Hematopoietic multipotent progenitor cell treated with erythropoietin and hydrocortisone succinate and interleukin-3 and kit ligand, for 15 days (in vitro differentiated cells): ENCODE results near the gene ZNF821.
A peak's percentile ranks its signal among the peaks of the same experiment; 100 is the strongest.
"Not testable (repeated sequence)": the region's sequence is repeated elsewhere in the genome, so short reads cannot be mapped to it uniquely, and the experiment has no call there.

Experiments
- DNase-seq: peaks from one replicate; pipeline ENCODE4 v3.0.0-alpha.2; 2015; ENCODE audit warnings: low spot score

The ZNF821 gene

GRCh38 chr16:71902656-71903365, 18.8 kb upstream of the ZNF821 start:
- no peak for DNase-seq

GRCh38 chr16:71899171-71899570, 15.2 kb upstream of the ZNF821 start:
- DNase-seq: no peak

- no peak for DNase-seq
Measured at GRCh38 chr16:71896764-71897368, 12.9 kb upstream of the ZNF821 start.

GRCh38 chr16:71895679-71896365, 11.8 kb upstream of the ZNF821 start:
- DNase-seq: peak; percentile 38

GRCh38 chr16:71894921-71895678, 11.1 kb upstream of the ZNF821 start, which contains the start of gene IST1:
IST1 (plus strand) TSS chr16:71895531; CDS start chr16:71915641, 20,110 bp downstream.
- peak; percentile 98 for DNase-seq

- DNase-seq: peak; percentile 24
Measured at GRCh38 chr16:71894229-71894920, 10.4 kb upstream of the ZNF821 start.

GRCh38 chr16:71893888-71894228, 9.9 kb upstream of the ZNF821 start:
- no peak for DNase-seq

- DNase-seq: no peak
Measured at GRCh38 chr16:71889147-71889546, 5.2 kb upstream of the ZNF821 start.

GRCh38 chr16:71885261-71885650, 1.3 kb upstream of the ZNF821 start:
- DNase-seq: no peak

- no peak for DNase-seq
Measured at GRCh38 chr16:71883168-71883848, 674 bp downstream of the ZNF821 start.

GRCh38 chr16:71882505-71883167, 1.3 kb downstream of the ZNF821 start:
- DNase-seq: peak; percentile 84

- DNase-seq: no peak
Measured at GRCh38 chr16:71880176-71880575, 3.8 kb downstream of the ZNF821 start.

GRCh38 chr16:71878911-71879310, 5.1 kb downstream of the ZNF821 start:
- no peak for DNase-seq

- DNase-seq: no peak
Measured at GRCh38 chr16:71873199-71873598, 10.8 kb downstream of the ZNF821 start.

GRCh38 chr16:71870818-71871217, 13.2 kb downstream of the ZNF821 start:
- no peak for DNase-seq

GRCh38 chr16:71869089-71869488, 14.9 kb downstream of the ZNF821 start:
- no peak for DNase-seq

GRCh38 chr16:71867939-71868338, 16.0 kb downstream of the ZNF821 start:
- no peak for DNase-seq

GRCh38 chr16:71867175-71867574, 16.8 kb downstream of the ZNF821 start:
- not testable (repeated sequence) for DNase-seq

GRCh38 chr16:71865173-71865863, 18.7 kb downstream of the ZNF821 start:
- no peak for DNase-seq

- no peak for DNase-seq
Measured at GRCh38 chr16:71863995-71864394, 20.0 kb downstream of the ZNF821 start.
